ENCODE results near the gene ETS1.

Gene ETS1

GRCh38 chr11:128497776-128498095 lies 89.6 kb downstream of the ETS1 start:
- no peak for DNase-seq

- no peak for DNase-seq
Observed at GRCh38 chr11:128497061-128497775, 90.1 kb downstream of the ETS1 start.

GRCh38 chr11:128496692-128497060 lies 90.7 kb downstream of the ETS1 start:
- no peak for DNase-seq

- DNase-seq: no peak
Observed at GRCh38 chr11:128496249-128496648, 91.1 kb downstream of the ETS1 start.

GRCh38 chr11:128494418-128495332 lies 92.7 kb downstream of the ETS1 start:
- no peak for DNase-seq

GRCh38 chr11:128493570-128493965 lies 93.8 kb downstream of the ETS1 start:
- no peak for DNase-seq

- no peak for DNase-seq
Observed at GRCh38 chr11:128492903-128493569, 94.3 kb downstream of the ETS1 start.

GRCh38 chr11:128492461-128492860 lies 94.9 kb downstream of the ETS1 start:
- DNase-seq: peak; percentile 37

- no peak for DNase-seq
Observed at GRCh38 chr11:128491195-128491936, 96.0 kb downstream of the ETS1 start.

- DNase-seq: no peak
Observed at GRCh38 chr11:128490092-128490491, 97.3 kb downstream of the ETS1 start.

GRCh38 chr11:128488471-128488870 lies 98.9 kb downstream of the ETS1 start:
- DNase-seq: no peak

- no peak for DNase-seq
Observed at GRCh38 chr11:128487978-128488377, 99.4 kb downstream of the ETS1 start.

GRCh38 chr11:128484172-128484571 lies 103.2 kb downstream of the ETS1 start:
- DNase-seq: peak; percentile 23

GRCh38 chr11:128483211-128483788 lies 104.1 kb downstream of the ETS1 start:
- DNase-seq: no peak

- no peak for DNase-seq
Observed at GRCh38 chr11:128482512-128483191, 104.7 kb downstream of the ETS1 start.

- DNase-seq: no peak
Observed at GRCh38 chr11:128482092-128482491, 105.3 kb downstream of the ETS1 start.

- no peak for DNase-seq
Observed at GRCh38 chr11:128481135-128481534, 106.2 kb downstream of the ETS1 start.

GRCh38 chr11:128480665-128481064 lies 106.7 kb downstream of the ETS1 start:
- DNase-seq: no peak

- no peak for DNase-seq
Observed at GRCh38 chr11:128480066-128480465, 107.3 kb downstream of the ETS1 start.

GRCh38 chr11:128479144-128479543 lies 108.2 kb downstream of the ETS1 start:
- no peak for DNase-seq

- no peak for DNase-seq
Observed at GRCh38 chr11:128478305-128478704, 109.1 kb downstream of the ETS1 start.

GRCh38 chr11:128477811-128478210 lies 109.5 kb downstream of the ETS1 start:
- no peak for DNase-seq

All from NCI-H146 (cell line).